Tongue (tissue), 2 donors: Measurements from ENCODE around the gene SRRM3. TPM values are rescaled to one million over a fixed set of nuclear protein-coding genes. Genes with fewer than 3 reads are reported as not detected.
"Not testable (repeated sequence)": the region's sequence is repeated elsewhere in the genome, so short reads cannot be mapped to it uniquely, and the experiment has no call there.

Experiments used
- DNase-seq: peaks from one replicate; pipeline ENCODE4 v3.0.0-alpha.2; 2015
- total RNA-seq: library from RNA; depleted of rRNA; stranded (reverse); fragments of >200 nt; gene quantifications from one replicate; pipeline ENCODE4 v1.2.3, GENCODE V29; 2014

SRRM3 gene
- total RNA-seq, 1 donor from 2014 or later, result 0.62 TPM

DNA sequence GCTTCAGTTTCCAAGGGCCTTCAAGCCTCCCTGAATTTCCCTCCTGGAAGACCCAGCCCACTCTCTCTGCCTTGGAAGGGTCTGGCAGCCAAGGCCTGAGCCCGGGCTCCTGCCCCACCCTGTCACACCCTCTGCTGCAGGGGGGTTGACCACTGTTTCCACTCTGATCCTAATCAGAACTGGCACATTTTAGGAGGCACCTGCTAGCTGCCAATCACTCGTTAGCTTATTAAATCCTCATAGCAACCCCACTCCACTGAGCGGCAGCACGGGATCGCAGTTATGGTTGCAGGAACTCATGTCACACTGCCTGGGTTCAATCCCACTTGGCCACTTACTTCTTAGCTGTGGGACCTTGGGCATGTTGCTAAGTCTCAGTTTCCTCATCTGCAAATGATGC, 113.7 kb downstream of the SRRM3 start:
- DNase-seq, result peak; percentile 94

- no peak for DNase-seq
These were observed 115.5 kb downstream of the SRRM3 start for GRCh38 chr7:76316984-76317781.

DNA sequence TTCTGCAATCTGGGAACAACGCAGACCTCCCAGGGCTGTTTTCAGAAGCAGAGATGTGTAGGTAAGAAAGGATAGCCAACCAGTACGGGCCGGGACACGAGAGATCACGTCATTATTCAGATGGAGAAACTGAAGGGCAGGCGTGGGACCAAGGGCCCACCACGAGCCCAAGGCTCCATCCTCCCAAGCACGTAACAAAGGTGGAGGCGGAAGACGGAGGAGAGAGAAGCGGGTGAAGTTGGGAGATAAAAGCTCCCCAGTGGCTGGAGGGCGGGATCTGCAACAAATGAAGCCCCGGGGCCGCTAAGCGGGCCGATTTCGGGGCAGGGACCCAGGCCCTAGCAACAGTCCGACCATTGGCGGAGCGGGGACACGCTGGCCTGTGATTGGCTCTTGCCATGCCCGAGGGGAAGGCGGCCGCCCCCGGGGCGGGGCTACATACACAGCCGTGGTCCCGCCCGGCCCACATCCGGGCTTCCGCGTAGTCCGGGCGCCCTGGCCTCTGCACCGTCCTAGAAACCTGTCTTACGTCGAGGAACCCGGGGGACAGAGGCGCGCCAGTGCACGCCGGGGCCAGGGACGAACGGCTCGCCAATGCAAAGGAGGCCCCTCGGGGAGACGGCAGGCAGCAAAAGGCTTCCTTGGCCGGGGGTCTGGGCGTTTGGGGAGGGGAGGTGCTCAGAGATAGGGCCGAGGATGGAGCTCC, 116.2 kb downstream of the SRRM3 start:
- peak; percentile 99 for DNase-seq

DNA sequence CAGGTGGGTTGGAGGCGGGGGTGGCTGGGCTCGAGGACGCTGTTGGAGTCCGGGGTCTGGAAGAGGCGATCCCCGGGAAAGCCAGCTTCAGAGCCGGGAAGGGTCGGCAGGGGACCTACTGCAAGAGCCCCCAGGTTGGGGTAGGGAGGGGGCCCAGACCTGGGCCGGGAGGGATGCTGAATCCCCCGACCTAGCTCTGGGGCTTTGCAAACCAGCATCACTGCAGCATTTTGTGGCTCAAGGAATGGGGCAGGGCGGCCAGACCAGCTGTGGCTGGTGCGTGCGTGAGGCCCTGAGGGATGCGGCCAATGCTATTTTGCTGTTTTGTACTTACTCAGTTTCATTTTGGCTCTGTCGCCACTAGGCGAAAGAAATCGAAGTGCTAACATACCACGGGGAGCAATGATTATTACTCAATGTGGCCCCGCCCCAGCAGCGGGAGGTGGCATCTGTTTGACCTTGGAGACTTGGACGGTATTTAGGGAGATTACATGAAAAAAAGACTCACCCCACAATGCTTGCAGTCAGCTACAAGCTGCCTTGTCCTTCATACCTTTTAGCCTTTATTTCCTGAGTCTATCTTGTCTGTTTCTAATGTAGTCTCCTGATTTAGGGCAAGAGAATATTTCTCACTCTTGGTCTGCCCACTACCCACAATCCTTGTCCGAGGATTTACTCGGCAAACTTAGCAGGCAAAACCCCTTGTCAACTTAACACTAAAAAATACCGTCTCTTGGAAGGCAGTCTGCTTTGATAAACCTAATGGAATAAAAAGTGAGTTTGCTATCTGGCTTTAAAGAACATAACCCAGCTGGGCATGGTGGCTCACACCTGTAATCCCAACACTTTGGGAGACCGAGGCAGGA, 117.0 kb downstream of the SRRM3 start:
- DNase-seq, result peak; percentile 81

- DNase-seq, result no peak
These were observed 123.4 kb downstream of the SRRM3 start for GRCh38 chr7:76325092-76325491.

GRCh38 chr7:76325811-76326210, 124.1 kb downstream of the SRRM3 start:
- no peak for DNase-seq

GRCh38 chr7:76326646-76327233, 125.0 kb downstream of the SRRM3 start:
- no peak for DNase-seq

GRCh38 chr7:76327610-76328009, 125.9 kb downstream of the SRRM3 start:
- DNase-seq, result no peak

GRCh38 chr7:76328389-76328788, 126.7 kb downstream of the SRRM3 start:
- no peak for DNase-seq

- DNase-seq, result no peak
These were observed 127.8 kb downstream of the SRRM3 start for GRCh38 chr7:76329479-76329878.

DNA sequence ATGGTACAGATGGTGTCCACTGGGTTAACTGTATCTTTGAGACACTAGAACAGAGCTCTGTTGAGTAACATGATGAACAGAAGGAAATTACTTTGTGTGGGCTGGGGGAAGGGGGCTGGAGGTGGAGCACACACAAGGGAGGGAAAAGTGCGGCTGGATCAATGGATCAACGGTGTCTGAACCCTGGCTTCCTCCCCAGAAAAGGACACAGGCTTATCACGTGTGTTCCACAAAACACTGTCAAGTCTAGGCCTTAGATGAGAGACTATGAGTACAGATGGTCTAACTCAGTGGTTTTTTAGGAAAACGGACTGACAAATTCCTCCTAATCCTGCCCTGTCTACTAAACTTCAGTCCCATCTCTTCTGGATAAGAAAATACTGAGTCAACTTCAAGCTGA, 128.6 kb downstream of the SRRM3 start:
- DNase-seq, result no peak

DNA sequence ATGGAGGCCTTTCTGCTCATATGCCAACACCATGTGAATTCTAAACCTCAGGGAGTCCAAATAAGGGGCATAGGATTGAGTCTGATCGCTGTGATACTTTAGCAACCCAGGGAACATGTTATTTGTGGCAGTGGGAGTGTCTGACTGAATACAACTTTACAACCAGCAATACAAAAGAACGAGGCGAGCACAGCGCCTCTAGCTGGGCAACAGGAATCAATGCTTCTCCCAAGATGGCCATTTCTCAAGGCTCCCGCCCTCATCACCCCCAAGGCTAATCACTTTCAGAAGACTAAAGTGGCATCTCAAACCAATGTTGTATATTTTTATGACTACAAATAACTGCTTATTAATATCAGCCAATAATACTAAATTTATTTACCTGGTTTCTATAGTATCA, 129.0 kb downstream of the SRRM3 start:
- DNase-seq, result no peak

GRCh38 chr7:76332078-76332477, 130.4 kb downstream of the SRRM3 start:
- no peak for DNase-seq

- DNase-seq, result peak; percentile 51
These were observed 131.9 kb downstream of the SRRM3 start for GRCh38 chr7:76333511-76334101.

DNA sequence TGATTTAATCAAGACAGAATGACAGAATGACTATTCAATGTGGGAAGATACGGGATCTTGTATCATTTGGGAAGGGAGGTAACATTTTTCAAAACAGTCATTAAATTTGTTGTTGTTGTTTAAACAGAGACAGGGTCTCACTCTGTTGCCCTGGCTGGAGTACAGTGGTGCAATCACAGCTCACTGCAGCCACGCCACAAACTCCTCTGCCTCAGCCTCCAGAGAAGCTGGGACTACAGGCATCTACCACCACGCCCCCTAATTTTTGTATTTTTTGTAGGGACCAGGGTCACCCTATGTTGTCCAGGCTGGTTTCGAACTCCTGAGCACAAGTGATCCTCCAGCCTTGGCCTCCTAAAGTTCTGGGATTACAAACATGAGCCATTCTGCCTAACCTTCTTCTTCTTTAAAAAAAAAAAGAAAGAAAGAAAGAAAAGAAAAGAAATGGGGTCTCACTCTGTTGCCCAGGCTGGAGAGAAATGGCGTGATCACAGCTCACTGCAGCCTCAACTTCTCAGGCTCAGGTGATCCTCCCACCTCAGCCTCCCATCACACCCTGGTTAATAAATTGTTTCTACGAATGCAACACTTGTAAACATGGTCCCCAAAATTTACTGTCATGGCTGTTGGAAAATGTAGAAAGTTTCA, 132.7 kb downstream of the SRRM3 start:
- DNase-seq, result no peak

GRCh38 chr7:76335417-76335816, 133.7 kb downstream of the SRRM3 start:
- not testable (repeated sequence) for DNase-seq

- DNase-seq, result no peak
These were observed 134.4 kb downstream of the SRRM3 start for GRCh38 chr7:76336094-76336493.
